Gastrocnemius medialis (tissue), 4 donors: ENCODE results near the gene ELOVL7.

ENCODE experiments used
- POLR2A ChIP-seq, 2 donors: fragments of 450-650 bp; IDR thresholded peaks; one replicate each; pipeline ENCODE4 v1.6.1; 2017; ENCODE audit warnings: antibody characterized with exemption in 2 of 2, mild to moderate bottlenecking in 2 of 2, moderate library complexity in 2 of 2
- TF ChIP-seq, protein P1 (sequence below), 5 experiments: fragments of 450-650 bp in 3 of 5; fragments of 200-600 bp in 2 of 5; sonication (generic) in 2 of 5; IDR thresholded peaks in 4 of 5; conservative IDR thresholded peaks in 1 of 5; 1 replicate in 4 of 5; 2 replicates in 1 of 5; pipeline ENCODE4 v1.5.1; 2016 to 2019; ENCODE audit warnings: antibody characterized with exemption in 5 of 5, mild to moderate bottlenecking in 3 of 5, moderate library complexity in 3 of 5

DNA sequence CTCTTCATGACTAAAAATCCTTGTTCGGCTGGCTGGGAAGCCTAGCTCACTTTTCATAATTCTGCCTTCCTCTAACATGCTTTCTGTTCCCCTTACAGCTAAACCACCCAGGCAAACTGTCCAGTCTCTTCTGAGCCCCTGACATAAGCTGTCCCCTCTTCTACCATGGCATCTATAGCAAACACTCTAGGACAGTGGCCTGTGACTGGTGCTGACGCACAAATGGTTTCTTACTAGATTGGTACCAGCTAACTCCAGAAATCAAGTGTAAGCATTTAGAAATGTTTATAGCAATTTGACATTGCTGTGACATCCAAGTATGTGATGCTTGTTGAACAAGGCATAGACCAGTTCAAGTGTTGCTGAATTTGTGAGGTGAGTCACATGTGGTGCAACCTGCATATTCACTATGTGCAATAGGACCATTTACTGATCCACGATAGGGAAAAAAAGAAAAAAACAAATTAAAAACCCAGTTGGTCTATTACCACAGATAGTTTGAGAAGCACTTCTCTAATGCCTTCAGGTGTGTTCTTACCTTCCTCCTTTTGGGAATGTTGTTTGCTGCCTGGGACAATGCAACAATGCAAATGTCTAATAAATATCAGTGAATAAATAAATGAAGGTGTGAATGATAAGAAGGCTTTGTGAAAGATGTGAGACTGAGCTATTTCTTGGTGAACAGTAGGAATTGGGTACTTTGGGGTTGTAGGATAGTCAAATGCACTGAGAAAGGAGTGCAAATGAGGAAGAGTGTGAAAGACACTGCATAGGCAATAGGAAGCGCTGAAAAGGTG, 22.4 kb downstream of the ELOVL7 start:
- TF ChIP-seq, protein P1, sequence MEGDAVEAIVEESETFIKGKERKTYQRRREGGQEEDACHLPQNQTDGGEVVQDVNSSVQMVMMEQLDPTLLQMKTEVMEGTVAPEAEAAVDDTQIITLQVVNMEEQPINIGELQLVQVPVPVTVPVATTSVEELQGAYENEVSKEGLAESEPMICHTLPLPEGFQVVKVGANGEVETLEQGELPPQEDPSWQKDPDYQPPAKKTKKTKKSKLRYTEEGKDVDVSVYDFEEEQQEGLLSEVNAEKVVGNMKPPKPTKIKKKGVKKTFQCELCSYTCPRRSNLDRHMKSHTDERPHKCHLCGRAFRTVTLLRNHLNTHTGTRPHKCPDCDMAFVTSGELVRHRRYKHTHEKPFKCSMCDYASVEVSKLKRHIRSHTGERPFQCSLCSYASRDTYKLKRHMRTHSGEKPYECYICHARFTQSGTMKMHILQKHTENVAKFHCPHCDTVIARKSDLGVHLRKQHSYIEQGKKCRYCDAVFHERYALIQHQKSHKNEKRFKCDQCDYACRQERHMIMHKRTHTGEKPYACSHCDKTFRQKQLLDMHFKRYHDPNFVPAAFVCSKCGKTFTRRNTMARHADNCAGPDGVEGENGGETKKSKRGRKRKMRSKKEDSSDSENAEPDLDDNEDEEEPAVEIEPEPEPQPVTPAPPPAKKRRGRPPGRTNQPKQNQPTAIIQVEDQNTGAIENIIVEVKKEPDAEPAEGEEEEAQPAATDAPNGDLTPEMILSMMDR (IDR thresholded peaks at IDR 0.05 in 4 of 5, conservative IDR thresholded peaks at IDR 0.05 in 1 of 5): no peak
- TF ChIP-seq POLR2A (IDR thresholded peaks at IDR 0.05): no peak
